Measurements from ENCODE around the gene IGFBP3.

Gene IGFBP3

DNA sequence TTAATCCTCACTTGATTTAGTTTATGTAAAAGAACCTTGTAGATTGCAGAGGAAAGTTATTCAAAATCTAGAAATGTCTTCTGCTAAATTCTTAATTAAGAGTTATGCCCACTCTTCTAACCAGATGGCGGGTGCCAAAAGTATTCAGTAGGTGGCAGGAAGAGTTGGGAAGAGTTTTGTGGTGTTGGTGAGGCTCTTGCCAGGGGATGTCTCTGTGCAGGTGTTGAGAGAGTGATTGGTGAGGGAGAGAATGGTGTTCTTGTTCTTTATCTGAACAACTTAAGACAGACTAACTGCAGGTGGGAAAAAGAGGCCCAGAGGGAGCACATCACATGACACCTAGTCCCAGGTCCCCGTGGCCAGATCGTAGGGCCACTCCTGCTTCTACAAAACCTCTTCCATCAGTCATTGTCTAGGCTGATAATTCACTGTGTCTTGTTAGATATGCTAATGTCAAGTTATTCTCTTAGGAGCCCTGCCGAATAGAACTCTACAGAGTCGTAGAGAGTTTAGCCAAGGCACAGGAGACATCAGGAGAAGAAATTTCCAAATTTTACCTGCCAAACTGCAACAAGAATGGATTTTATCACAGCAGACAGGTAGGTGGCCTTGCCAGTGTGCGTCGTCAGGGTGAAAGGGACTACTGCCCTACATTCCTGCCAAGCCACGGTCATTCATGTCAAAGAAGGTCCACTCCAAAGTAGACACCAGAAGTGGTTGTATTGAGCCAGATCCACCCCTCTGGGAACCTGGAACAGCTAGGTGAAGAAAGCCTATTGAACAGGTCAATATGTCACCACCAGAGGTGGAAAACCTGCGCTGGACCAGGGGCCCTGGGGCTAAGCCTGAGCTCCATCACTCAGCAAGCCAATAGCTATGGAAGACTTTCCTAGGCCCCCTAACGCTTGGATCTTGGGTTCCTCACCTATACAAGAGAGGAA, 29.3 kb downstream of the IGFBP3 start:
- DNase-seq (ENCODE audit: low spot score) = no peak

DNA sequence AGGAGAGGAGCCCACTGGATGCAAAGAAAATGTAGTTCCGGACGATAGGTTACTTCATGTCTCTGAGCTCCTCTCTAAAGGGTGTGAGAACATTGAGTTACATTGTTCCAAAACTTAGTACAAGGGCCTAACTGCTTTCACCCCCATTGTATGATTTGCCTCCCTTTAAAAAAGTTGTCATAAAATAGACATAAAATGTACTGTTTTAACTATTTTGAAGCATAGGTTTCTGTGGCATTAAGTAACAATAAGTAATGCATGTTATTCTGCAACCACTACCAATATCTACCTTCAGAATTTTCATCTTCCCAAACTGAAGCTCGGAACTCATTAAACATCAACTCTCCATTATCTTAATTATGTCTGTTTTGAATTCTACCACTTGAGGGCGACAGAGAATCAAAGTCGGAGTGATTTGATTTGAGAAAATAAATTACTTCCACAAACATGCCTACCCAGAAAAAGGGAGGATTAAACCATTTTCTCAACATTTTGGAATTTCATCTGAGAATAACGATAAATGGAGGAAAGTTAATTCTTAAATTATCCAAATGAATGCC, 30.1 kb downstream of the IGFBP3 start:
- DNase-seq (ENCODE audit: low spot score) = no peak

DNA sequence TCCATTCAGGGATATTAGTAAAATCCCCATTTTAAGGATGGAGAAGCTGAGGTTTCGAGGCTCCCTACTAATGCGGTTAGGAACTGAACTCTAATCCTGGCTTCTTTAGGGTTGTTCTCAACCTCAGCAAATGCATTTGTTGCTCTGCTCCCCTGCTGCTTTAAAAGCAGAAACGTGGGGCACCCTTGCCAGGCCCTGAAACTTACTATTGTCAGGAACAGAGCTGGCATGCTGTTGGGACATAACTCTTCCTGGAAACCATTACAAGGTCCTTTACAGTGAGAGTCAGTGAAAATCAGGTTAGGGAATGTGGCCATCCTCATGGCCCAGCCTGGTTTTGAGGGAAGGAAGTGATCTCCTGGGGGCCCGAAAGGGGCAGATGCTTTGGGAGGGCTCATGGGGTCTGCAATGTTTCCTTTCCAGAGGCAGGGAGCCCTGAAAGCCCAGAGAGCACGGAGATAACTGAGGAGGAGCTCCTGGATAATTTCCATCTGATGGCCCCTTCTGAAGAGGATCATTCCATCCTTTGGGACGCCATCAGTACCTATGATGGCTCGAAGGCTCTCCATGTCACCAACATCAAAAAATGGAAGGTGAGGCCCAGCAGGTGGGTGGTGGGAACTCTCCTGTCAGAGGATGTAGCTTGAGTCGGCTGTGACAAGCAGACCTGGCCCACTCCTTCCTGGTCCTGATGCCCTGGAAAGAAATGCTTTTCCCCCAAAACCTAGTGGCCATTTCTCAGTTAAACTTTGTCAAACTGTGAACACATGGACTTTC, 30.8 kb downstream of the IGFBP3 start:
- no peak for DNase-seq (ENCODE audit: low spot score)

DNA sequence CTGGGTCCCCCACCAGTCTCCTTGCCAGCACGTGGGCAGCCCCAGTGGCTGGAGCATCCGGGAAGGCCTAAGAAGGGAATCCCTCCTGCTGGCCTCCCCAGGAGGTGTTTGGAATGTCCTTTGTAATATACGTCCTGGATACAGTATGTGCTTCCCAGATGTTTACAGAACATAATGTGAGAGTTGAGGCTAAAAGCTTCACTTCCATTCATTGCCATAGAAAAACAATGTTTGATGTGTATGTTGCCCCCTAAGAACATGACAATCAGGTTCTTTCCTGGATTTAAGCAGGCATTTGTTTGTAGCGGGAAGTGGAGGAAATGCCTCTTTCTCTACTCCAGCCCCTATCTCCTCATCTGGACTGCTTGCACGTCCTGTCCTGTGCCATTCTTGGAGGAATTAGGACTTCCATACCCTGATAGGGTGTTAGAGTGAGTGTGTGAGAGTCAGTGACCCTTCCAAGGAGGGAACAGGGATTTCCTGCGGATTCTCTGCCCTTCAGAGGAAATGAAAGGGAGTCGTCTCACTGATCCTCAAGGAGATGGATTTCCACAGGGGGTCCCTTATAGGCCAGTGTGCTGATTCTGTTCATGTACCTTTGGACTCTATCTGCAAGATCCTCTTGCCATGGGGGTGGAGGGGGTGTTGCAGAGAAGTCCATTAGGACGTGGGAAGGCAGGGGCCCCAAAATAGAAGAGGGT, 31.6 kb downstream of the IGFBP3 start:
- DNase-seq (ENCODE audit: low spot score) = no peak

DNA sequence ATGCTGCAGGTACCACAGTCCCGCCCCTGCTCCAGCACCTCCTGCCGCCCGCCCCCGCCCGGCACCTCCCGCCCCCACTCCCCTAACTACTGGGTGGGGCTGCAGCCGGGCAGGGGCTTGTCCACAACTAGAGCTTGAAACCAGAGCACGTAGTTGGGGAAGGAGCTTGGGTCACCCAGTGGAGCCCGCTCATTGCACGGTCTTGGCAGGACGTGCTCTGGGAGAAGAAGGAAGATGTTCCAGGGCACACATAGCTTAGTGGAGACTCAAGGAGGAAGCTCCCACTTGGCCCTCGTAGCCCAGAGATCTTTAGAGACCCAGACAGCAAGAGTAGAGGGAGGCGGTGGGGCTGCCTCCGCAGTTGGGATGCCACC, 32.1 kb downstream of the IGFBP3 start:
- no peak for DNase-seq (ENCODE audit: low spot score)

DNA sequence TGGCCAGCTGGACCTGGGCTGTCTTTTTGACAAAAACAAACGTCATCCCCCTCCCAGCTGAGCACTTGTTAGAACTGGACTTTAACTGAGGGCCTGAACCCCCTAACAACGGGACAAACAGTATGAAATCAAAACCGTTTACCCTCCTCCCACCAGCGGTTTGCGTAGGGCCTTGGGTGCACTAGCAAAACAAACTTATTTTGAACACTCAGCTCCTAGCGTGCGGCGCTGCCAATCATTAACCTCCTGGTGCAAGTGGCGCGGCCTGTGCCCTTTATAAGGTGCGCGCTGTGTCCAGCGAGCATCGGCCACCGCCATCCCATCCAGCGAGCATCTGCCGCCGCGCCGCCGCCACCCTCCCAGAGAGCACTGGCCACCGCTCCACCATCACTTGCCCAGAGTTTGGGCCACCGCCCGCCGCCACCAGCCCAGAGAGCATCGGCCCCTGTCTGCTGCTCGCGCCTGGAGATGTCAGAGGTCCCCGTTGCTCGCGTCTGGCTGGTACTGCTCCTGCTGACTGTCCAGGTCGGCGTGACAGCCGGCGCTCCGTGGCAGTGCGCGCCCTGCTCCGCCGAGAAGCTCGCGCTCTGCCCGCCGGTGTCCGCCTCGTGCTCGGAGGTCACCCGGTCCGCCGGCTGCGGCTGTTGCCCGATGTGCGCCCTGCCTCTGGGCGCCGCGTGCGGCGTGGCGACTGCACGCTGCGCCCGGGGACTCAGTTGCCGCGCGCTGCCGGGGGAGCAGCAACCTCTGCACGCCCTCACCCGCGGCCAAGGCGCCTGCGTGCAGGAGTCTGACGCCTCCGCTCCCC, 32.7 kb downstream of the IGFBP3 start, which contains the start of gene IGFBP1:
Gene IGFBP1 (plus strand): TSS at position 304 of the 808 bp plus-strand sequence. CDS start 165 bp downstream, at position 469.
- peak; percentile 37 for DNase-seq (ENCODE audit: low spot score)

DNA sequence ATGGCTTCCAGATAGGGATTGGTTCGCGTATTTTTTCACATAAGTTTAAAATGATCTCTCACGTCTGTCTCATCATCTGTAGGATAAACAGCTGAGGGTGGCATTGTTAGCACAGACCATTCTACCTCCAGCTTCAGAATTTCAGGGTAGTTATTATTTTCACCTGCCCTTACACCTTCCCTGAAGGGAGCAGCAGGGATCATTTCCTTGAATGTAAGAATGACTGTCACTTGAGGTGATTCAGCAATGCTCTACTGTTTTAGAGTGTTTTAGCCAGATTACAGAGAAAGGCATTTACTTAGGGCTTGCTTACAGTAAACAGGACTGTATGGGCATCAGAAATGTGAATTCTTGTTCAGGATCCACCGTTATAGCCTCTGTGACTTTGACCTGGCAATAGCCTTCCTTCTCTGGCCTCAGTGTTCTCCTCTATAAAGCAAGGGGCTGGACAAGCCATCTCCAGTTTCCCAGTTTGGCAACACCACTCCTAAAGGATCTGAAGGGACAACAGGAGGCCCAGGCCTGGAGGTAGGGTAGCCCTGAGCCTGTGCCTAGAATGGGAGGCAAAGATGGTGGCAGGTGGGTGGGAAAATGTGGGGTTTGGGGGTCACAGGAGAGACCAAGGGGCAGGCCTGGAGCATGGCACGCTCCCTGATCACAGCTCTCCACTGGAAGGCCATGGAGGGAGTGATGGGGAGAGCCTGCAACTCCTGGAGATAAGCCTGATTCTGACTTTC, 34.0 kb downstream of the IGFBP3 start:
- DNase-seq (ENCODE audit: low spot score) = no peak

DNA sequence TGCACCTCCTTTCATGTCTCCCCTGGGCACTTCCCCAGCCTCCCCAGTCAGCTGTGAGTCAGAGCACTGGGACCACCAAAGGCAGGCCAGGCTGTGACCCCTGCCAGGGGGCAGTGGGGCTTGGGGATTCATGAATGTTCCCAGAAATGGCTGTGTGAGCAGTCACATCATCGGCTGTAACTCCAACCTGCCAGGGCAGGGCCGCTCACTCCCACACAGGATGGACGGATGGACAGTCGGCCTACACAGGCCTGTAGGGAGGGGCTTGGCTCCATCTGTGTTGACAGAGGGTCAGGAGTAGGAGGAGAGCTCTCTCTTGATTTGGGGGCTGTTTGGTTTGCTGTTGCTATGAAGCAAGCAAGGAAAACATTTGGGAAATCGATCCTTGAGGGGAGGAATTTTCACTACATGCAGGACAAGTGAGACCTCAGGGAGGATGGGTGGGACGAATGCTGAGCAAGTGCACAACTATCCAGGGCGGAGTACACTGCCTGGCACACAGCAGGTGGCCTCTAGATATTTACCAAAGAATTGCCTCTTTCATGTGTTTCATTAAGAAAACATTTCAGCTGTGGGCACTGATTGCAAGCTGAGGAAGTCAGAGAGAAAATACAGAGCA, 35.7 kb downstream of the IGFBP3 start:
- DNase-seq (ENCODE audit: low spot score) = peak; percentile 28

DNA sequence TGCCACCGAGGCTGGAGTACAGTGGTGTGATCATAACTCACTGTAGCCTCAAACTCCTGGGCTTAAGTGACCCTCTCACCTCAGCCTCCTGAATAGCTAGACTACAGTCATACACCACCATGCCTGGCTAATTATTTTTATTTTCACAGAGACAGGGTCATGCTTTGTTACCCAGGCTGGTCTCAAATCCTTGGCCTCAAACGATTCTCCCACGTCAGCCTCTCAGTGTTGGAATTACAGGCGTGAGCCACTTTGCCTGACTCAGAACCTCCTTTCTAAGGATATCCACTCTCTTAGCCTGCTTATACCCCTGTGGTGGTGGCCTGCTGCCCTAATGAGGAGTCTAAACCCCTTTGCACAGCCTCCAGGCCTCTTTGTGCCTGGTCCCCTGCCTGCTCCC, 36.9 kb downstream of the IGFBP3 start:
- no peak for DNase-seq (ENCODE audit: low spot score)

DNA sequence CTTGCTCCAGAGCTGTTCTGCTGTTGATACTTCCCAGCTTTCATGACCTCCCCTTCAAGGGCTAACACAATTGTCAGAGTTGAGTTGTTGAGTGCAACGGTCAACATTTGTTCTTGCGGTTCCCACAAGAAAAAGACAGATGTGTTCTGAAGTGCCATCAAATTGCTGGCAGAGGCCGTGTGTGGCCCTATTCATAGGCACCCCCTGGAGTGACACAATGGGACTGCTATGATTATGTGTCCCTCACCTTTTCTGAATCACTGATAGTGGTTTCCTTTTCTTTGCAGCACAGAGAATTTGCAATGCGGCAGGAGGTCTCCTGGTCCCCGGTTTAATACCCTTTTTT, 38.6 kb downstream of the IGFBP3 start:
- DNase-seq (ENCODE audit: low spot score) = no peak

DNA sequence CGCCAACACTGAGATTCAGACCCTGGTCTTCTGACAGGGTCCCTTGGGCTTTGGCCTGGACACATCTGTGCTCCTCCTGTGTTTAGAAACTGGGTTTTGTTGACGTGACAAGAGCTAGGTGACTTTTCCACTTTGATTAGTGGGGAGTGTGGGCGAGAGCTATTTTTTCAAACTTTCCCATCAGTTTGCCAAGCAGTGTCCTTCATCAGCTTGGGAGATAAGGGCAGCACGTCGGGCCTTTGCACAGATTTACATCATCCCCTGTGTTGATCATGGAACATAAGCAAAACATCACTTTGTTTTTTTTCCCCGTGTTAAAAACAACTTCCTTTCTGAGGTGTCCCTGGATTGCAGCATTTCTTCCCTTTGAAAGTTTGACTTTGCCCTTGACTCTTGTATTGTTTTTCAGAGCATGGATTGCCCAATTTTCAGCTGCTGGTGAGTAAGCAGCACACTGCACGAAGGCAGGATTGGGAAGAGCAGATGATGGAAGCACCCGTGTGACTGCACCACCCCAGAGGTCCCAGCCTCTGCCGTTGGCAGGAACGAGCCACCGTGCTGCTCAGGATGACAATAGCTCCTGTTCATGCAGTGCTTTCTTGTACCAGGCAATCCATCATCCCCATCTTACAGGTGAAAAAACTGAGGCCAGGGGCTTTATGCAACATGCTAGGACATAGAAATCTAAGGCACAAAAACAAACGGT, 39.2 kb downstream of the IGFBP3 start:
- peak; percentile 42 for DNase-seq (ENCODE audit: low spot score)

DNA sequence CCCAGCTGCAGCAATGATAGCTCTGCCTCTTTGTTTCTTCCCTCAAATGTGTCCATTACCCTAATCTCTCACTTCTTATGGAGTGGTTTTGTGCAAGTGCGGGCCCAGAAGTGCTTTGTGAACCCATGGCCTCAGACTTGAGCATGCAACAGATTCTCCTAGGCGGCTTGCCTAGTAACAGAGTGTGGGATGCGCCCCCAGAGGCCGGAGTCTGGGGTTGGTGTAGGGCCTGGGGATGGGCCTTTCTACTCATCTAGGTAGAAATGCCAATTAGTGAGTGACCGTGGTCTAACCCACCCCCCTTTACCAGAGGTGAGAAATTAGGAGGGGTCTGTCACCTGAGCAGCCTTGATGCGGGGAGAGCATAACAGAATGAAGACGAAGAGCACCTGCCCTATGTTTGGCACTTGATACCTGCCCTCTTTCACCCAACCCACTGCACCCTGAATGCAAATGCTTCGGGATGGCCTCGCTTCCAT, 39.8 kb downstream of the IGFBP3 start:
- no peak for DNase-seq (ENCODE audit: low spot score)

DNA sequence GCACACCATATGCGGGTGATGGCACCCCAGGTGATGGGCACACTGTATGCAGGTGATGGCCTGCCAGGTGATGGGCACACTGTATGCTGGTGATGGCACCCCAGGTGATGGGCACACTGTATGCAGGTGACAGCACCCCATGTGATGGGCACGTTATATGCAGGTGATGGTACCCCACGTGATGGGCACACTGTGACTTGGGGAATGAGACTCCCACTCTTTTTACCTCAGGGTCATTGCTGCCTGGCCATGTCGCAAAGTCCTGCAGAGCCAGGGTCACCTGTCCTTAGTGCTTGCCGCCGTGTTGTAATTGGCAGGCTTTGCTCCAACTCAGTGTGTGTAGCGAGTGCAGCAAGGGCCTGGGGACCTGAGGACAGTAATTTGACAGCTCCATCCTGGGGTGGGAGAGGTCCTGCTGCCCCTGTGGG, 40.6 kb downstream of the IGFBP3 start:
- DNase-seq (ENCODE audit: low spot score) = no peak

DNA sequence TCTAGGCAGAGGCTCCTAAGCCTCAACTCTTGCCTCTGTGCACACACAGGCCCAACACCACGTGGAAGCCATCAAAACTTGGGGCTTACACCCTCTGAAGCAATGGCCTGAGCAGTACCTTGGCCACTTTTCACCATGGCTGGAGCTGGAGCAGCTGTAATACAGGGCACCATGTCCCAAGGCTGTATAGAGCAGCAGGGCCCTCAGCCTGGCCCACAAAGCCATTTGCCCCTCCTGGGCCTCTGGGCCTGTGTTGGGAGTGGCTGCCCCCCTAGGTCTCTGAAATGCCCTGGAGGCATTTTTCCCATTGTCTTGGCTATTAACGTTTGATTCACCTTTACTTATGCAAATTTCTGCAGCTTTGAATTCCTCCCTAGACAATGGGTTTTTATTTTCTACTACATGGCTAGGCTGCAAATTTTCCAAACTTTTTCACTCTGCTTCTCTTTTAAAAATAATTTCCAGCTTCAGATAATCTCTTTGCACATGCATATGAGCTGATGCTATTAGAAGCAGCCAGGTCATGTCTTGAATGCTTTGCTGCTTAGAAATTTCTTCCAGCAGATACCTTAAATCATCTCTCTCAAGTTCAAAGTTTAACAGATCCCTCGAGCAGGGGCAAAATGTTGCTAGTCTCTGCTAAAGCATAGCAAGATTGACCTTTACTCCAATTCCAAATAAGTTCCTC, 42.5 kb downstream of the IGFBP3 start:
- no peak for DNase-seq (ENCODE audit: low spot score)

DNA sequence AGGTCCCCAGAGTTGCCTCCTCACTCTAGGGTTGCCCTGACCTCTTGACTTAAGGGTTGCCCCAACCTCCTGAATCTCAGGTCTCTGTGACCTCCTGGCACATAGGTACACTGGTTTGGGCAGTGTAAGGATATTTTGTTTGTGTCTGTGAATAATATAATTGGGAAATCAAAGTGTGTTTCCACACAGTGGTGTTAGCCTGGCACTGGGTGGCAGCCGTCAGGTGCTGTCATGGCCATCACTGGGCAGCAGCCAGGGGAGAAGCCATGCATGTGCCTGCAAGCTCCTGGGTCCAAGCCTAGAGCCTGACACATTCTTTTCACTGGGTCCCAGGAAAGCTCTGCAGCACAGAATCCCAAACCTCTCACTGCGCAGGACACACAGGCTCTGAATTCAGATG, 44.6 kb downstream of the IGFBP3 start:
- no peak for DNase-seq (ENCODE audit: low spot score)

DNA sequence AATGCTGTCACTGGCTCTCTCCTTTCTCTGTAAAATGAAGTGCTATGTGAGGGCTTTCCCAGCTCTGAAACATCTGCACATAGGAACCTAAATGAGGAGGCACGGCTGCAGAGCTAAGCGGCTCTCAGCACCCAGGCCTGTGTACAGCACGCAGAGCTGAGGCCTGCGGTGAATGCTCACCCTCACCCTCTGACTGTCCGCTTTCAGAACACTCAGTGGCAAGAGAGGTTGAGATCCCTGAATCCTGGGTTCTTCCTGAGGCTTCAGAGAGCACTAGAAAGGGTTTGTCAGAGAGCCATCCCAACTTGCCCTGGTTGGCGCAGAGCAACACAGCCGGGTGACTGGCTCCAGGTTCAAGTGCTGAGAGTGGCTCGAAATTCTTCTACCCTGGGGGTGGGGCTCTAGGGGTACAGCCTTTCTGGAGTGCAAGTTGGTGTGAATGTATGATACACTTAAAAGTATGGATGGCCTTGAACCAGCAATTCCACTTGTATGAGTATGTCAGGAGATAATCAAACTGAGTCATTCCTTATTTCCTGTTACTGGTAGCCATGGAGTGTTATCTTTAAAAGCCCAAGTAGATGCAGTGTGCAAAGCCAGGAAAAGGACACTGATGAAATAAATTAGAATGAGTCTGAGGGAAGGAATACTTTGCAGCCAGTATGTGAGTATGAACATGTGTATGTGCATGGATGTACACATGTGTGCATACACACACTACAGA, 46.5 kb downstream of the IGFBP3 start:
- DNase-seq (ENCODE audit: low spot score) = no peak

DNA sequence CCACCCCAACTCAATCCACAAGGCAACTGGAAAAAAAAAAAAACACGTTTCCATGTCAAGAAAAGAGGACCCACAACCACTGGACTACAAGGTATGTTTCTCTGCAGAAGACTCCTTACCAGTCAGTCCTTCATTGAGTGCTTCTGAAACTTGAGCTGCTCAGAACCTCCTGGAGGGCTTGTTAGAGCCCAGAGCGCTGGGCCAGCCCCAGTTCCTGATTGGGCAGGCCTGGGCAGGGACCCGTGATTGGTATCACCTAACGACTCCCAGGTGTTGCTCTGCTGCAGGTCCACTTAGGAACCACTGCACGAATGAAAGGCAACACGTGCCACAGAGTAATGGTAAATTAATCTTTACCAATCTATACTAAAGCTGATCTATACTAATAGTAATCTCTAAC, 47.7 kb downstream of the IGFBP3 start:
- DNase-seq (ENCODE audit: low spot score) = no peak

DNA sequence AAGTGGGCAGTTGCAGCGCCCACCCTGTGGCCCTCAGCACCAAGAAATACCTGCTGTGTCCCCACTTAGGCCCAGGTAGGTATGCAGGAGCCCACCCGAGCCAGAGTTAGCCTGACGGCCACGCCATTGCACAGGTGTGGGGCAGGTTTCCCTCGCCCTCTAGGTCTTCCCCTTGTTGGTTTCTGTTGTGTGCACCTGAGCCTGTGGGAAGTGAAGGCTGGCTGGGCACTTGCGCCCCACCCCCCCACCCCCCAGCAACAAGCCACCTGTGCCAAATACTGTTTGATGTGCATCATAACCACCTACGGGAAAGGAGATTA, 48.1 kb downstream of the IGFBP3 start, which contains the start of gene CCDC201:
Gene CCDC201 (minus strand): TSS at position 48 of the 320 bp plus-strand sequence. CDS start 75 bp downstream, outside the sequence.
- DNase-seq (ENCODE audit: low spot score) = no peak

Measured in HuH-7.5 (cell line).